ENCODE results near the gene ATP2B2.

ATP2B2 gene

GRCh38 chr3:10530241-10530640 lies 24.9 kb upstream of the ATP2B2 start (continued):
- TF ChIP-seq ZNF580 (tag by site-specific recombination; IDR thresholded peaks at IDR 0.05), result no peak
- TF ChIP-seq ZNF133 (tag by site-specific recombination; IDR thresholded peaks at IDR 0.05), result no peak

GRCh38 chr3:10529809-10530208 lies 24.4 kb upstream of the ATP2B2 start:
- no peak overlapping the region for H3K4me3 ChIP-seq (ENCODE audit: low read depth, low read length)
- H3K4me1 ChIP-seq (ENCODE audit: control insufficient read depth, insufficient read depth, low read length), result no peaks in the 10 kb centered on the region
- H3K27ac ChIP-seq (ENCODE audit: extremely low read depth, low read depth, low read length), result no peak overlapping the region
- POLR2A ChIA-PET, result no interaction called here
- CTCF ChIA-PET, result interaction anchor here (0.6 kb wide), 1 partner anchor 109 kb away, joined by 3 read pairs; no protein-coding TSS in a partner anchor
- H3K9me3 ChIP-seq (ENCODE audit: control insufficient read depth, insufficient read depth, low read depth, low read length), result no peaks in the 10 kb centered on the region
- no peaks in the 10 kb centered on the region for H3K36me3 ChIP-seq (ENCODE audit: control insufficient read depth in 2 of 2, insufficient read depth in 1 of 2, low read length in 2 of 2)
- TF ChIP-seq TRIM28 (IDR thresholded peaks at IDR 0.05; ENCODE audit: borderline replicate concordance, low read length), result no peak
- no peak for TF ChIP-seq ZNF302 (tag by site-specific recombination; IDR thresholded peaks at IDR 0.05; ENCODE audit: low read depth)
- no peak for TF ChIP-seq ZFP69B (tag by site-specific recombination; IDR thresholded peaks at IDR 0.05)
- TF ChIP-seq ZNF561 (tag by site-specific recombination; IDR thresholded peaks at IDR 0.05; ENCODE audit: borderline replicate concordance), result no peak
- TF ChIP-seq ZNF791 (tag by site-specific recombination; IDR thresholded peaks at IDR 0.05), result no peak
- TF ChIP-seq ZNF221 (tag by site-specific recombination; IDR thresholded peaks at IDR 0.05; ENCODE audit: borderline replicate concordance), result no peak
- TF ChIP-seq ZNF19 (tag by site-specific recombination; IDR thresholded peaks at IDR 0.05; ENCODE audit: low read depth), result no peak
- TF ChIP-seq ZNF48 (tag by site-specific recombination; IDR thresholded peaks at IDR 0.05), result no peak
- TF ChIP-seq ZBTB11 (tag by site-specific recombination; conservative IDR thresholded peaks at IDR 0.05; ENCODE audit: low read depth), result no peak

- Histone ChIP-seq H3K4me1 (ENCODE audit: control insufficient read depth, insufficient read depth, low read length) (no peaks in the 10 kb centered on the region), H3K27ac (ENCODE audit: extremely low read depth, low read depth, low read length) (no peak overlapping the region), H3K36me3 (ENCODE audit: control insufficient read depth in 2 of 2, insufficient read depth in 1 of 2, low read length in 2 of 2) (no peaks in the 10 kb centered on the region), H3K4me3 (ENCODE audit: low read depth, low read length) (no peak overlapping the region), H3K9me3 (ENCODE audit: control insufficient read depth, insufficient read depth, low read depth, low read length) (no peaks in the 10 kb centered on the region)
- POLR2A ChIA-PET, result no interaction called here
- CTCF ChIA-PET, result no interaction called here
- TF ChIP-seq ZNF426 (tag by site-specific recombination; IDR thresholded peaks at IDR 0.05), result no peak
- TF ChIP-seq ZBTB21 (tag by site-specific recombination; IDR thresholded peaks at IDR 0.05), result no peak
- no peak for TF ChIP-seq ZNF23 (tag by site-specific recombination; IDR thresholded peaks at IDR 0.05; ENCODE audit: borderline replicate concordance)
- no peak for TF ChIP-seq ZNF513 (tag by site-specific recombination; IDR thresholded peaks at IDR 0.05)
- no peak for TF ChIP-seq ZNF211 (tag by site-specific recombination; IDR thresholded peaks at IDR 0.05; ENCODE audit: low read depth)
- TF ChIP-seq KLF7 (tag by site-specific recombination; IDR thresholded peaks at IDR 0.05; ENCODE audit: borderline replicate concordance), result no peak
- TF ChIP-seq ZNF146 (tag by site-specific recombination; IDR thresholded peaks at IDR 0.05), result no peak
- TF ChIP-seq ZNF449 (tag by site-specific recombination; IDR thresholded peaks at IDR 0.05), result no peak
- TF ChIP-seq AEBP2 (tag by site-specific recombination; IDR thresholded peaks at IDR 0.05; ENCODE audit: borderline replicate concordance), result no peak
- TF ChIP-seq ZBTB11 (tag by site-specific recombination; conservative IDR thresholded peaks at IDR 0.05; ENCODE audit: low read depth), result no peak
- TF ChIP-seq ZNF843 (tag by site-specific recombination; IDR thresholded peaks at IDR 0.05), result no peak
These were observed 22.7 kb upstream of the ATP2B2 start for GRCh38 chr3:10528046-10528445.
